ENCODE measurements around the gene HK3.

Gene HK3

GRCh38 chr5:176847148-176847547 is 52.0 kb downstream of the HK3 start:
- no peak for DNase-seq

DNA sequence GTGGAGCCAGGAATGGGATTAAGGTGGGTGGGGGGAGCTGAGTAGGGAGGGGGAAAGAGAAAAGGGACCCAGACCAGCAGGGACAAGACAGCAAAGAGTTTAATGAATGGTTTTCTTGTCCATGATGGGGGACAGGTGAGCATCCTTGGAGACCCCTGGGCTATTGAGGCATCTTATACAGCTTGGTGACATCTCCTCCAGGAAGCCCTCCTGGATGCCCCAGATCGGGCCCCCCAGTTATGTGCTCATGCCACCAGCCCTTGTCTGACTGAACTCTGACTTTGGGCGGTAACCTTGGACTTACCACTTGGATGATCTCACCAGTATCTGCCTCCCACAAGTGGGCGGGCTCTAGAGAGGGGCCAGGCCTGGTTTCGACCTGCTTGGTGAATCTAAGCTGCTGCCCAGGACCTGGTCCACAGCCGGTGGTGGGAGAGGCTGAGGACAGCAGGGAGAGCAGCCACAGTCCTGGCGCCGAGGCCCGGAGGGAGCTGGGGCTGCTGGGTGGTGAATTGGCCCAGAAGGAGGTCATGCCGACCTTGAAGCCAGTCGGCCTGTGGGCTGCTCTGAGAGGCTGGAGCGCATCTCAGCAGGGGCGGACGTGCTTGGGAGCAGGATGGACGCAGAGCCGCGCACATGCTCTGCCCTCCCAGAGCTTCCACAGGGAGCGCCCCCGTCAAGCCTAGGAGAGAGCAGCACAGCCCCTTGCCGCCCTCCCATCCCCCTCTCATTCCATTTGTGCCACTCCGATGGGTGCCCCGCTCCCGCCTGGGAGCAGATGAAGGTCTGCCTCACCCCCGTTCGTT is 52.6 kb downstream of the HK3 start:
- DNase-seq: no peak

DNA sequence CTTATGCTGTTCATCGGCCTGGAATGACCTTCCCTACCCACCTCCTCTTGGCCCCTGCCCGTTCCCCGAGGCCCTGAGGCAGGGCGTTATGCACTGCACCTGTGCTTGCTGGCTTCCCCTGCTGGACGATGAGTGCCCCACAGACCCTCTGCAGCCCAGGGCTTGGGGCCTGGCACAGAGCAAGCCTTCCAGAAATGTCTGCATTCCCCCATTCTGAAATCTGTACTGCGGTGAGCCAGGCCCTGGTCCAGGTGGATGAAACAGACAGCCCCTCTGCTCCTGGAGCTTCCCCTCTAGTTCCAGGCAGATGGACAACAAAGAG is 53.8 kb downstream of the HK3 start:
- no peak for DNase-seq

DNA sequence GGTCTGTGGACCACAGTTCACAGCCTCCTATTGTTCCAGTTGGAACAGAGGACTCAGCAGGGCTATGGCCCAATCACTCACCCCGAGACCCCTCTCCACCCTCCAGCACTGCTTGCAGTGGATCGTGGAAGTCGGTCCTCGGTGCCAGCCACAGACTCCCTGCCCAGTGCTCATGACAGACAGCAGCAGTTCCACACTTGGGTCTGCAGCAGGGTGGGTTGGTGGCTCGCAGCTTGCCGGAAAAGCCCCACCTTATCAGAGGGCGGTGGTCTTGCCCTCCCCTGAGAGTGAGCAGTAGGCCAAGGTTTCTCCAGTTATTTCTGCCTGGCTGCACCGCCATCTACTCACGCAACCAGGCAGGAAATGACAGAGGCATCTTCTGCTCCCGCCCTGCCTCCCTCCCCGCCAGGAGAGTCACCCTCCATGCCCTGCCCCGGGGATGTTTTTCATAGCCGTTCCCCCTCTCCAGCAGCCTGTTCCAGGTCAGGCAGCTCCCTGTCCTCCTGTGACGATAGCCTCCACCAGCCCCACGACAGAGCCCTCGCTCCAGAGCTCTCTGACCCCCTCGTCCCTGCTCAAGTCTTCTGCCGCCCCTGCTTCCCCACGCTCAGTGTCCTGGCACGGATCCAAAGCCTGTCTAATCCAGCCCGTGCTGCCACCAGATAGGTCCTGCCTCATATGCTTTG is 54.3 kb downstream of the HK3 start:
- no peak for DNase-seq

DNA sequence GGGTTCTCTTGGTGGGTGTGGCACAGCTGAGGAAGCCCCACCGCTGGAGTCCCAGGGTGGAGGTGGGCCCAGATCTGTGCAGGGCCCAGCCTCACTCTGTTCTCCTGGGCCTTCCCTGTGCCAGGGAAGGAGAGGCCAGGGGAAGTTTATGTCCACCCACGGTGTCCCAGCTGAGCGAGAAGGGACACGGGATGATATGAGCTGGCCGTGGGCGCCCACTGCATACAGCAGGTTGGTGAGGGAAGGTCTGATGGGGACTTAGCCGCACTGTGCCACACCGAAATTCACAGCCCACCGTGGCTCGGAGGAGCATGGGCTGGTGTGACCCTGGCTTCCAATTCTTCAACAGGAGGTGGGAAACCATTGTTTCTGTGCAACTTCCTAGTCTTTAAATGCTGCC is 54.9 kb downstream of the HK3 start:
- DNase-seq: no peak

GRCh38 chr5:176843673-176844072 is 55.5 kb downstream of the HK3 start:
- no peak for DNase-seq

DNA sequence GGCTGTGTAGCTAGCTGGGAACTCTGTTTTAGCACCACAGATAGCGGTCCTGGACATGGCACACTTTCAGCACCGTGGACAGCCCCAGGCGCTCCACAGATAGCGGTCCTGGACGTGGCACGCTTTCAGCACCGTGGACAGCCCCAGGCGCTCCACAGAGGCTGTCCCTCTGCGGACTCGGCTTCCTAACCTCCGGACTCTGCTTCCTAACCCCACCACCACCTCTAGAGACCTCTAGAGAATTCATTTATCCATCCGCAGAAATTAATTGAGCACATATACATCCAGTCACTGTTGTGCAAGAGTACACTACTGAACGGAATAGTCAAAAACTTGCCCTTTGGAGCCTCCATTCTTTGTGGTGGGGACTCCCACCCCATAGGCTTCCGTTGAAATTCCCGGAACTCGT is 61.4 kb downstream of the HK3 start:
- DNase-seq: peak; percentile 72

DNA sequence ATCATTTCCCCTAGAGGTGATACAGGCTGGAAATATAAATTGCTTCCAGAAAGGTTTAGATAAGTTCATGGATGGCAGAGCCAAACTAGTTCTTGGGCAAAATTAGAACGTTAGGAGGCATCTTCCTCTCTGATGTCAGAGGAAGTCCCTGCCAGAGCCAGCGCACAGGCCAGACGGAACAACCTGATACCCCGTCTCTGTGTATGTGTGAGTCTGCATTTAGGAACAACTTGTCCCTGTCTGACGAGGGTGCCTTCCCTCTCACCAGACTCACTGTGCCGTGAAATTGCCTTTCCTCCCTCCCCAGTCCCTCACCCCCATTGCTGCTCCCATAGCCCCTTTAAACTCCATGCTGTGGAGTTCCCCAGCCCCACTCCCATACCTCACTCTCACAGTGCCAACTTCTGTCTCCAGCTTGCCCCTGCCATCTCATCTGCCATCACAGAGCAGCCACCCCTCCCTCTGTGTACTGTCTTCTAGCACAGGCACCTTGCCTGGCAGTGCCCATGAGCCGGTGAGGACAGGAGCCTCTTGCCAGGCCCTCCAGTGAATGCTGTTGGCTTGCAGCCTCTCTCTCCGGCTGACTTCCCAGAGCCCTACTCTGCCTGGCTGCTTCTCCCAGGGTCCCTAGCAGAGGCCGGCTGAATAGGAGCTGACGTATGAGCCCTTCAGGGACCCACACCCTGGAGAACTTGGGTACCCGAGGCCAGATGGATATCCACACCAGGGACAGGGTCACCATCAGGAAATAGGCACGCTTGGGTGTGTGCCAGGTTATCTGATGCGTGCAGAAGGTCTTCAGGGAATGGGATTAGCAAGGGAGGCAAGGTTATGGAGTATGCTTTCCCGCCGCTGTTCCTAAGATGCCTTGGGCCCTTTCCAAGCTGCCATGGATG is 62.1 kb downstream of the HK3 start:
- no peak for DNase-seq

DNA sequence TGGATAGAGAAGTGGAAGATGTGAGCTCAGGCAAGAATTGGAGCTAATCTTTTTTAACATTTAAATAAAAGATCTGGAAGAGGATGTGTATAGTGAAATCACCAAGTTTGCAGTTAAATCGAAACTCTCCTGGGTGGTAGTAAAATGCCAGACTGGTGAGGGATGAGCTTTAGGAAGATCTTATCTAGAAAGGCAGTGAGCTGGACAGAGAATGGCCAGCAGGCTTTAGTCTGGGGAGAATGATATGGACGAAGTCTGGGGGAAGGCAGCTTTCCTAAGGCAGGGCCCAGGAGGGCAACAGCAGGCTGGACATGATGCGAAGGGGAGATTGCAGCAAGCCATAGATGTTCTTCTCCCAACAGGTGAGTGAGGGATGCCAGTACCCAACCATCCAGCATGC is 63.2 kb downstream of the HK3 start:
- no peak for DNase-seq

DNA sequence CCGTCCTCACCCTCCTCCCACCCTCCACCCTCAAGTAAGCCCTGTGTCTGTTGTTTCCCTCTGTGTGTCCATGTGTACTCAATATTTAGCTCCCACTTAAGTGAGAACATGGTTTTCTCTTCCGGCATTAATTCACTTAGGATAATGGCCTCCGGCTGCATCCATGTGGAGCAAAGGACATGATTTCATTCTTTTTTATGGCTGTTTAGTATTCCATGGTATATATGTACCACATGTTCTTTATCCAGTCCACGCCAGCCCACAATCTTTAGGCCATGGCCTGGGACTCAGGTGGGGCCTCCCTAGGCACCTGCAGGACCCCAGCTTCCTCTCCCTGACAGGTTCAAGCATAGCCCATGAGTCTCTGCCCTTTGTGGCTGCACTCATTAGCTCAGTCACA is 65.9 kb downstream of the HK3 start:
- no peak for DNase-seq

GRCh38 chr5:176832162-176832561 is 67.0 kb downstream of the HK3 start:
- no peak for DNase-seq

DNA sequence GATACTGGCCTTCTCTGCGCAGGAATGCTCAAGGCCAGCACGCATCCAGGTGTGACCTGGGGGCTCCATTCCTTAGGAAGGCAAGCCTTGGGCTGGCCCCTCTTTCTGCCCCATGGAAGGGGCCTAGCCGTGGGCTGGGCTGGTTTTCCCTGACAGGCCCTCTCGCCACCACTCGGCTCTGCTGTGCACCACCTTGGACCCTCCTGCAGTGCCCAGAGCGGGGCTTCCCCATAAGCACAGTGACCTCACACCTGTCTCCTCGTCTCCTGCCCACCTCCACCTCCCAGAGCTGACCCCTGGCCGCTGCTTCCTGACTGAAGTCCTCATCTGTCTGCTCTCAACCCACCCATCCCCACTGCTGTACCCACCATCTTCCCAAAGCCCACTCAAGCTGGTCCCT is 67.7 kb downstream of the HK3 start:
- DNase-seq: no peak

GRCh38 chr5:176830995-176831423 is 68.1 kb downstream of the HK3 start:
- DNase-seq: no peak
